ENCODE measurements around the gene LOXL3. TPM values are rescaled to one million over a fixed set of nuclear protein-coding genes. Genes with fewer than 3 reads are reported as not detected.
A peak's percentile ranks its signal among the peaks of the same experiment; 100 is the strongest.

The LOXL3 gene
- total RNA-seq, 1 donor from 2014 or later, result 8.1 TPM

DNA sequence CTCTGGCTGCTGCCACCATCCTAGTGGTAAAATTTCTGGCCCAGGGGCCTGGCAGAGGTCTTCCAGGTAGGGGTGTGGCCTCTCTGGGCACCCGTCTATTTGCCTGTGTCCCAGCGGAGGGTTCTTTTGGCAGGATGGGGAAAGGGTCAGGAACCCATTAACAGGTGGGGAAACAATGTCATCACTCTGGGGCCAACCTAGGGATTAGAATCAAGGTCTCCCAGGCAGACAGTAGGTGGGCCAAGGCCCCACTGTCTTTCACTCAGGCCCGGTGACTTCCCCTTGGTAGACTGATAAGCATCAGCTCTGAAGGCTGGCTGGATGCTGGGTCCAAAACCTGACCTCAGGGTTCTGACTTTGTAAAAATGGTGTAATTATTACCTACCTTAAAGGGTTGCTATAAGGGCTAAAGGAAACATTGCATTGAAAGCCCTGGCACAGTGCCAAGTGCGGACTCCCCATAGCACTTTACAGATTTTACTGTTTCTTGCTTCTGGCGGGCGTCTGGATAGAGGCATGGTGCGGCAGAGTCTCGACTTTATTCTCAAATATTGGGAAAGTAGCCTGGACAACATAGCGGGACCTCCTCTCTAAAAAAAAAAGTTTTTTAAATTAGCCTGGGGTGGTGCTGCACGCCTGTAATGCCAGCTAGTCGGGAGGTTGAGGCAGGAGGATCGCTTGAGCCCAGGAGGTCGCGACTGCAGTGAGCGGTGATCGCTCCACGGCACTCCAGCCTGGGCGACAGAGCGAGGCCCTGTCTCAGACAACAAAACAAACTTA is 56.6 kb downstream of the LOXL3 start:
- Histone ChIP-seq H3K4me3 (peak overlapping the region; percentile 44), H3K27me3 (peaks cover 41% of the 10 kb centered on the region), H3K36me3 (peaks cover 17% of the 10 kb centered on the region), H3K27ac (no peak overlapping the region), H3K4me1 (peaks cover 25% of the 10 kb centered on the region), H3K9me3 (no peaks in the 10 kb centered on the region)
- intact Hi-C loops (cut with DNase I), result loop anchor here (10.0 kb wide), 1 partner anchor 88 kb away; no protein-coding TSS in a partner anchor
- DNase-seq (no peak), ATAC-seq (no peak)
- TF ChIP-seq CTCF (IDR thresholded peaks at IDR 0.05), result no peak

DNA sequence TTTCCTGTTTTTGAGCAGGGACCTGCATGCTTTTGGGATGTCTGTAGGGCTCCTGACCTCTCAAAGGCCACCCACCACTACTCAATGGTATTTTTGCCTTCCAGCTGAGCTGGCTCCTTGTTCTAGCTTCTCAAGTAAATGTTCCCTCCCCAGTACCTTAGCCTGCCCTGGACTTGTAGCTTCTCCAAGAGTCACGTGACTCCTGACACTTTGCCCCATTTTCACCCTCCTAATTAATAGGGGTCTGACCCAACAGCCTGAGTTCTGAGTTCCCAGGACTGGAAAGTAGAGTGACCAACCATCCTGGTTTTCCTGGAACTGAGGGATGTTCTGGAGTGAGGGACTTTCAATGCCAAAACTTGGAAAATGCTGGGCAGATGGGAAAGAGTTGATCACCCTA is 58.3 kb downstream of the LOXL3 start:
- ATAC-seq, result no peak
- no peak for TF ChIP-seq CTCF (IDR thresholded peaks at IDR 0.05)

DNA sequence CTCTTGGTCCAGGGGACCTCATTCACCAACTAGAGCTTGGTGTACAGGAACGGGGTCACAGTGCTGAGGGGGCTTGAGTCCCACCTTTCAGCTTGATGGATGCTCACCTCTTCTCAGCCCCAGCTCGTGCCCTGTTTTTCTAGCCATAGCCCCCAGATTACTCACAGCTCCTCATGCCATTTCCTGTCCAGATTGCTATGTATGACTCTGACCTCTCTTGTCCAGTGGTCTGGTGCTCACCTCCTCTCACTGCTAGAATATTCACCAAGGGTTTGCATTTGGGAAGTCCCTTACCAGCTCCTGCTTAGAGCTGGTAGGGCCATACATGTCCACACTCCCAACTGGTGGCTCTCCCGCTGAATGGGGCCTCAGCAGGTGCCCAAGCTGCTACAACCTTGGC is 60.2 kb downstream of the LOXL3 start:
- H3K36me3 ChIP-seq, result peaks cover 43% of the 10 kb centered on the region
- ATAC-seq (no peak), DNase-seq (no peak)
- peaks cover 9% of the 10 kb centered on the region for H3K4me1 ChIP-seq
- TF ChIP-seq CTCF (IDR thresholded peaks at IDR 0.05), result no peak
- intact Hi-C loops (cut with DNase I), result loop anchor here (10.0 kb wide), 1 partner anchor 91 kb away; no protein-coding TSS in a partner anchor
- H3K9me3 ChIP-seq, result no peaks in the 10 kb centered on the region
- peaks cover 15% of the 10 kb centered on the region for H3K27me3 ChIP-seq
- H3K4me3 ChIP-seq, result no peak overlapping the region
- no peak overlapping the region for H3K27ac ChIP-seq

More for the DNA sequence above, 58.3 kb downstream of the LOXL3 start:
- peaks cover 34% of the 10 kb centered on the region for H3K36me3 ChIP-seq
- H3K9me3 ChIP-seq, result no peaks in the 10 kb centered on the region
- no peak overlapping the region for H3K4me3 ChIP-seq
- H3K27me3 ChIP-seq, result peaks cover 34% of the 10 kb centered on the region
- H3K4me1 ChIP-seq, result peaks cover 22% of the 10 kb centered on the region
- intact Hi-C loops (cut with DNase I), result loop anchor here (10.0 kb wide), 1 partner anchor 89 kb away; no protein-coding TSS in a partner anchor
- no peak overlapping the region for H3K27ac ChIP-seq
- no peak for DNase-seq

GRCh38 chr2:74491648-74492544 is 61.8 kb downstream of the LOXL3 start:
- no peaks in the 10 kb centered on the region for H3K9me3 ChIP-seq
- peaks cover 2% of the 10 kb centered on the region for H3K27me3 ChIP-seq
- TF ChIP-seq CTCF (IDR thresholded peaks at IDR 0.05), result no peak
- H3K36me3 ChIP-seq, result peaks cover 43% of the 10 kb centered on the region
- no peaks in the 10 kb centered on the region for H3K4me1 ChIP-seq
- no peak overlapping the region for H3K27ac ChIP-seq
- DNase-seq (no peak), ATAC-seq (no peak)
- no peak overlapping the region for H3K4me3 ChIP-seq
- intact Hi-C loops (cut with DNase I), result loop anchor here (10.0 kb wide), 1 partner anchor 93 kb away; no protein-coding TSS in a partner anchor

DNA sequence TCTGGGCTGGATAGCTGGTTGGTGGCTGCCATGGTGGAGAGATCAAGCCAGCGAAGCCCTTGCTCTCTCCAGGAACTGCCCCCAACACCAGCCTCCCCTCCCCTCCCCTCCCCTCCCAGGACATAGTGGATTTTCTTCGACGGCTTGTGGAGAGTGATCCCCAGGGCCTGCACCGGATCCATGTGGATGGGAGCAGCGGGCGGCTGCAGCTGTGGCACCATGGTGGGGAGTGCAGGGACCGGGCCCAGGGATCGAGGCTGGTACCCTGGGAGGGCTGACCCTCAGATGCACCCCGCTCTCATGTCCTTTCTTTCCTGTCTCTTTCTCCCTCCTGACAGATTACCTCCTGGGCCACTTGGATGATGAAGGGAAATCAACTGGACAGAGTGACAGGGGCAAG is 63.8 kb downstream of the LOXL3 start:
- ATAC-seq, result no peak
- Histone ChIP-seq H3K4me3 (no peak overlapping the region), H3K27ac (no peak overlapping the region), H3K27me3 (no peaks in the 10 kb centered on the region), H3K4me1 (no peaks in the 10 kb centered on the region), H3K9me3 (no peaks in the 10 kb centered on the region), H3K36me3 (peaks cover 56% of the 10 kb centered on the region)
- no peak for DNase-seq
- intact Hi-C loops (cut with DNase I), result loop anchor here (10.0 kb wide), 1 partner anchor 95 kb away; no protein-coding TSS in a partner anchor
- TF ChIP-seq CTCF (IDR thresholded peaks at IDR 0.05), result no peak
